Ecto neural progenitor cell (in vitro differentiated cells): Measurements from ENCODE around the gene TPM3.
"Not testable (repeated sequence)": the region's sequence is repeated elsewhere in the genome, so short reads cannot be mapped to it uniquely, and the experiment has no call there.

Experiments used
- DNase-seq: peaks from one replicate; pipeline ENCODE4 v3.0.0-alpha.2; 2018; ENCODE audit warnings: low spot score

Gene TPM3

GRCh38 chr1:154191990-154192461 lies at the start of gene TPM3:
Gene TPM3 (minus strand): TSS chr1:154192100. CDS start chr1:154192018, 82 bp downstream.
- DNase-seq = no peak

DNA sequence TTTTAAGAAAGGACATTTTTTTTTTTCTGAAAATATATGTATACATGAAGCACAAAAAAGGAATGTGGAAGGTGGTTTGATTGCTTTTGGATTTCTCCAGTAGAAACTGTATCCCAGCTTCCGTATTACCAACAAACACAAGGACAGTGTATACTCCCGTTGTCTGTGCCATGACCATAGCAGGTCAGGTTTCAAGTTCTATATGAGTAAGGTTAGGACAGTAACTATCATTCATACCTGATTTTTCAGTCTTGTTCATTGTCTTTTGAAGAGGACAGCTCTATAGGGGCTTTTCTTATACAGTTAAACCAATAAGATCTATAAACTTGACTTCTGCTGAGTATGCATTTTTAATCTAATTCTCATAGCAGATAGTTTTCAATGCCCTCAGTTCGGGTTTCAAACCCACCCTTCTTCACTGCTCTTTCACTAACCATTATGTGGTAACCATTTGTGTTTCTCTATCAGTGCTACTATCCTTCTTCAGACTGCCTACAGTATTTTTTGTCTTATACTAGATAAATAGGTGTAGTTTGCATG lies 48.5 kb upstream of the TPM3 start:
- DNase-seq = no peak

DNA sequence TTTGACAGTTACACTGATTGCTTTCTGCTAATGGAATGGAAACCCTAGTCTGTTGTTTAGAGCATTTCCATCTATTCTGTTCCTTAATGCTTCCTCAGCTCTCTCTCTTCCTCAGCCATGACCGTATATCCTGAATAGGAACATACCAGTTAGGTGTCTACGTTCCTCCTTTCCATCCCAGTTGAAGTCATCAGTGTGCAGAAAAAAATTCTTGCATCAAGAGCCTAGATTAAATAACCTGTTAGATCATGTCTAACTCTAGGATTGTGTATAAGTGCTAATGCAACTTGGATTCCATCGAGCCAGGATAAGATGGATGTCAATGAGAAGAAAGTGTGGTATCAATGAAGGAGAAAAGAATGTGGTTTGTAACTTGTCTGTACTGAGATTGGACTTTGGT lies 47.6 kb upstream of the TPM3 start:
- no peak for DNase-seq

DNA sequence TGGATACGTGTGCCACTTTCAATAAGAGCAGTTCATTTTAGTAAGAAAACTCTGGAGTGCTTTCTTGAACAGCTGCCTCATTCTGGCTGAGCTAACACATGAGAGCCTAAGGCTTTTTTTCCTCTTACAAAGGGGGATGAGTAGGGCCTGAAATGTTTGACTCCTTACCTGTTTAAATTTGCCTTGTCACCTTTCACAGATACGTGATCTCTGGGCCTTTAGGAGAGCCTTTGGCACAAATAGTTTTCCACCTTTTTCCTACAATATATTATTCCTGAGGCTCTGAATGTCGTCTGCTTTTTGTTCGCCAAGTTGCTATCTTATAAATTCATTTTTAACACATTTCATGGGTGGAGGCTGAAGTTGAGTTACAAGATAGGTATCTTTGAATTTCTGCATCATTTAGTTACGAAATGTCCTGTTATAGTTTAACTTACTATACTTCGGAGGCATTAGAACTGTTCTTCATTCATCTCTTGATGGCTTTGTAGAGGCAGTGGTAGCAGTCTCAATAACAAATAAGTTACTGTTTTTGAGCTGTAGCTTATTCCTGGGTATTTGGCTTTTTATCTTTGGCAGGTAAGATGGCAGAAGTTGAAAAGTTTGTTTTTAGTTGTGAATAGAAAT lies 46.1 kb upstream of the TPM3 start:
- no peak for DNase-seq

DNA sequence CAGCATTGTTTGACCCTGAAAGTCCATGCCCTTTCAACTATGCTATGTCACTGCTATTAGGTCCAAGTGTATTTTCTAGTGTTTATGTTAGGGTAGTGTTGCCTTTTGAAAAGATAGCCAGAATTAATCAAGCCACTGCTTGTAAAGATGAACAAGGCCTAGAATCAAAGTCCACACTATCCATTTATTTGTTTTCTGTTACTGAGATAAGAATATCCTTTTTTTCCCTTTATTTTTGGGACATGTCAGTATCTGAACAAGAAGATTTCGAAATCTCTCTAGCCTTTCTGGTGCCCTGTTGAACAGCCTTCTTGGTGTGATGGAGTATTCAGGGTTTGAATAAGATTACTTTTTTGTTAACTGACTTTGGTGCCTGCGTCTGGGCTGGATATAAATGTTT lies 45.5 kb upstream of the TPM3 start:
- DNase-seq = no peak

DNA sequence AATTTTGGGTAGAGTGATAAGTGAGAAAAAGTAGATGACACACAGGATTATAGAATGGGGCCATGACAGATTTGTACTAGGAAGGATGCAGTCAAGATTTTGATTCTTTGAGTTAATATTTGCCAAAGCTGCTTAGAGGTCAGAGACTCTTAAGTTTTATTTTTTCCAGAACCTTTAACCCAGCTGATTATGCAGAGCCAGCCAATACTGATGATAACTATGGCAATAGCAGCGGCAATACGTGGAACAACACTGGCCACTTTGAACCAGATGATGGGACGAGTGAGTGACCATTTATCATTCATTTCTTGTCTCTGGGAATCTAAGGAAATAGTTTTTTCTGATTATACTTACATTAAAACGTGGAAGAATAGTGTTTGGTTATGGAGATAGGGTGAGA lies 45.0 kb upstream of the TPM3 start:
- no peak for DNase-seq

- not testable (repeated sequence) for DNase-seq
Measured at GRCh38 chr1:154233127-154233526, 41.2 kb upstream of the TPM3 start.

GRCh38 chr1:154231112-154231511 lies 39.2 kb upstream of the TPM3 start:
- DNase-seq = not testable (repeated sequence)

- DNase-seq = no peak
Measured at GRCh38 chr1:154225370-154225769, 33.5 kb upstream of the TPM3 start.

- DNase-seq = no peak
Measured at GRCh38 chr1:154223621-154224020, 31.7 kb upstream of the TPM3 start.

- DNase-seq = no peak
Measured at GRCh38 chr1:154222918-154223317, 31.0 kb upstream of the TPM3 start.

- no peak for DNase-seq
Measured at GRCh38 chr1:154222518-154222917, 30.6 kb upstream of the TPM3 start.

DNA sequence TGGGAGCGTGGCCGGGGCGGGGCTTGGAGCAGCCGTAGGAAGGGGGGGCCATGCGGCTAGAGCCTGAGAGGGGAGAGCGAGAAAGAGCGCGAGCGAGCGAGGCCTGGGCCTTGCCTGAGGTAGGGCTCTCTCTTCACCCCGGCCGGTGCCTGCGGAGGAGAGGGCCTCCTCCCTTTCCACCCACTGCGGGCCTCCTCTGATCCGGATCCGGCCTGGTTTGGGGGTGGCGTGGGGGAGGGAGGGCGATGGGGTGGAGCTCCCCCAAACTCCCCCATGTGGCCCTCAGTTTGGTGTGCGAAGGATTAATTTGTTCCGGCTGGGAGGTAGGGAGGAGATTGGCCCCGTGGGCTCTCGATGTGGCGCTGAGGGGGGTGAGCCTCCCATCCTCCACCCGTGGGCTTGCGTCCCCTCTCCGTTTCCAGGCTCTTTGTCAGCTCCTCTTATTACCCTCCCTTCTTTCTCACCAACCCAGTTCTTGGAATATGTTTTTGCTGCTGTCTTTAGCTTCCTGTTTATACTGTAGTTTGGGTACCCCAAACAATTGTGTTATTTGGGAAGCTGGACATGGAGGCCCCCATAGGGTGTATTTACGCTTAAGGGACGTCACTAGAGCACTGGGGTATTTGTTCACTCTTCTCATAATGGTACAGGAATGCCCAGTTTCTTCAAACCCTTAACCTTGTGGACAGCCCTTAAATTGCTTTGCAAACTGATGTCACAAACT lies 29.5 kb upstream of the TPM3 start:
- DNase-seq = peak; percentile 79

GRCh38 chr1:154220970-154221277 lies 29.0 kb upstream of the TPM3 start:
- no peak for DNase-seq

DNA sequence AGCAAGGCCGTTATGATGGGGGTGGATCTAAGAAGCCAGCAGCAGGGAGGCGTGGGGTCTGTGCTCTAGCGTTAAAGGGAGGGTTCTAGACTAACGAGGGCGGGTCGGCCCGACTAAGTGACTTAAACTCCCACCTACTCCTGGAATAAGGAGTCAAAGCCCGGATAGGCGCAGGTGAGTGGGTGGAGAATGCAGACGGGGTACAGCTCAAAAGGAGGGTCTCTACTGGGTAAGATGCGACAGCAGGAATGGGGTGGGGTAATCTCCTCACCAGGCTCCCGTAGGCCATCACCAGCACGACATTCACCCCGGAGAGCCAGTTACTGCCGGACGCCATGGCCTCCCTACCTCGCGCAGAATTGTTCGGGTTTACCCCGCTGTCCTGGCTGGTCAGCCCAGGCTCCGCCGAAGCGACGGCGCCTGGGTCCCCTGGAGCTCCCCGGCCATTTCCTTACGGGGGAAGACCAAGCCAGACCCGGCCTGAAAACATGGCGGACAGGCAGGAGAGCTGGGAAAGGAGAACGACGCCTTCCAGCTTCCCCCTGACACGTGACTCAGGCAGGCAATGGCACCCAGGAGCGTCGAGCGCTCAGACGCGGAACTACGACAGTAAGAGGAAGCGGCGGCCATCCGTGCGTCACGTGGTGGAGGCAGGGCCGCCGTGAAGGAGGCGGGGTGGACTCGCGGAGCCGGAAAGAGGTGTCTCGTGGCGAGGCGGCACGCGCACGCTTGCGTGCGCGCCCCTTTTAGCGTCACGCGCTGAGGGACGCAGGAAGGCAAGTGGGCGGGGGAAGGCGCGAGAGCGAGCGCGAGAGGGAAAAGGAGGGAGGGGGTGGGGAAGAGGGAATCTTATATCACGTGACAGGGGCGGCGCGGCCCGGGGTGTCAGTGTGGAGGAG lies 28.4 kb upstream of the TPM3 start, which contains the start of gene UBAP2L:
TSS of gene UBAP2L (plus strand) at position 885 of the 899 bp plus-strand sequence. CDS start 4,169 bp downstream, outside the sequence.
- peak; percentile 98 for DNase-seq

- no peak for DNase-seq
Measured at GRCh38 chr1:154219541-154219940, 27.6 kb upstream of the TPM3 start.

- no peak for DNase-seq
Measured at GRCh38 chr1:154218545-154218944, 26.6 kb upstream of the TPM3 start.

- no peak for DNase-seq
Measured at GRCh38 chr1:154213274-154213673, 21.4 kb upstream of the TPM3 start.

DNA sequence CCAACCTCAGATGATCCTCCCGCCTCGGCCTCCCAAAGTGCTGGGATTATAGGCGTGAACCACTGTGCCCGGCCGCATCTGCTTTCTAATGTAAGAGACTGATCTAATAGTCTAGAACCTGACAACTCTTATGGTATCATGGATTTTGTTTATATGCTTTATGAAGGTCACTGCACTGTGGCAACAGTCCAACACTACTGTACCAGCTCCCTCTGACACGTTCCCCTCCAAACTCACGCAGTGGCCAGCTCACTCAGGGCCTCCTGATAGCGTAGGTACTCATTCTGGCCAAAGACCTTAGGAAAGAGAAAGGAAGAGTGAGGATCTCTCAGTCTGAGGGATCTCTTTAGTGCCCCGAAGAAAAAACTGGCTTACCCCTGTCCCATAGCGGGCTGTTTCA lies 20.2 kb upstream of the TPM3 start:
- no peak for DNase-seq

DNA sequence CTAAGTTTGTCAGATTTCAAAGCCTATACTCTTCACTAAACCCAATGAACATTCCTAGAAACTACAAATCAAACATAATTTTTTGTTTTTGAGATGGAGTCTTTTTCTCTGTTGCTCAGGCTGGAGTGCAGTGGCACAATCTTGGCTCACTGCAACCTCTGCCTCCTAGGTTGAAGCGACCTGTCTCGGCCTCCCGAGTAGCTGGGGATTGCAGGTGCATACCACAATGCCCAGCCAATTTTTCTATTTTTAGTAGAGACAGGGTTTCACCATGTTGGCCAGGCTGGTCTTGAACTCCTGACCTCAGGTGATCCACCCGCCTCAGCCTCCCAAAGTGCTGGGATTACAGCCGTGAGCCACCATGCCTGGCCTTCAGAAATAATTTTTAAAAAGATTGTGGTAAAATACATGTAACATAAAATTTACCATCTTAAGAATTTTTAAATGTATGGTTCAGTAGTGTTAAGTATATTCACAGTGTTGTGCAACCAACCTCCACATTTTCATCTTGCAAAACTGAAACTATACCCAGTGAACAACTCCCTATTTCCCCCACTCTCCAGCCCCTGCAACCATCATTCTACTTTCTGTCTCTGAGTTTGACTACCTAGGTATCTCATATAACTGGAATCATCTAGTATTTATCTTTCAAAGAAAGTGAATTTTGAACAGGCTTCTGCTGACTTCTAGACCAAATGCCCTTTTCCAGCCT lies 16.9 kb upstream of the TPM3 start:
- no peak for DNase-seq

GRCh38 chr1:154207262-154207661 lies 15.4 kb upstream of the TPM3 start:
- DNase-seq = no peak

DNA sequence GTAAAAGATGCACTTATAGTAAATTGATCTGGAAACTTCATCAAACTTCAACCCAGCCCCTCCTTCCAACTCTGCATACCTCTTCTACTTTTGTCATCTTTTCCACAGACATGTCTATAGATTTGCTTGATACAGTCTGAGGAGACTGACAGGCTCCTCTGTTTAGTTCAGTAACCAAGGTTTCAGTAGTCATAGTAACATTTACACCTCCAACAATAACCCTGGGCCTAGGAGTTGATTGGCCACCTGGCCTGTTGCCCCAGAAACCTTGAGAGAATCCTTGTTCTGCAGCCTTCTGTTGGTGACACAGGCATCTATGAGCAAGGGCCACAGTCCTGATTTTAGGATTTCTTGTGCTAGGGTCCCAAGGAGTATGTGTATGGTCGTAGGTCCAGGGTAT lies 14.3 kb upstream of the TPM3 start, which contains the start of gene CFAP141:
TSS of gene CFAP141 (minus strand) at position 138 of the 400 bp plus-strand sequence. CDS start at position 112, 26 bp downstream.
- no peak for DNase-seq
